Panc1 (cell line): Measurements from ENCODE around the gene GALNT14. TPM values are rescaled to one million over a fixed set of nuclear protein-coding genes. Genes with fewer than 3 reads are reported as not detected.

Source experiments
- ATAC-seq: fragments of 200-7000 bp; cut with Tn5 transposase; 2 replicates; pipeline ENCODE4 v1.9.1; 2020; ENCODE audit warnings: mild to moderate bottlenecking, moderate library complexity
- BruUV-seq: library from RNA; stranded (reverse); fragments of 400-500 nt; replicated peaks from 2 replicates; lab custom pipeline; 2021; lab: Mats Ljungman, UMichigan
- CTCF ChIA-PET: fragments of 300-600 bp; sonication (Branson Sonifier 250); formaldehyde crosslinking; loops from one replicate; lab custom pipeline; 2022; ENCODE audit warnings: antibody characterized with exemption; lab: Charles Lee
- POLR2A ChIA-PET: fragments of 300-600 bp; sonication (Branson Sonifier 250); formaldehyde crosslinking; loops from one replicate; lab custom pipeline; 2022; ENCODE audit warnings: antibody characterized with exemption; lab: Charles Lee
- DNase-seq: peaks from one replicate; pipeline ENCODE4 v3.0.0-alpha.2; 2010; ENCODE audit warnings: low read depth, low spot score
- H3K27ac ChIP-seq: 2 replicates; pipeline ENCODE4 v1.5.1; 2011; ENCODE audit warnings: mild to moderate bottlenecking, low read length, inconsistent platforms
- H3K27me3 ChIP-seq: fragments of 200-500 bp; sonication (Bioruptor generic); 2 replicates; pipeline ENCODE4 v1.6.0; 2014; ENCODE audit warnings: low read length, inconsistent platforms; ENCODE audit not compliant: control insufficient read depth, insufficient read depth
- H3K36me3 ChIP-seq: fragments of 200-500 bp; sonication (Bioruptor generic); 2 replicates; pipeline ENCODE4 v1.5.1; 2014; ENCODE audit warnings: inconsistent platforms, mild to moderate bottlenecking, low read length, moderate library complexity; ENCODE audit not compliant: control insufficient read depth, insufficient read depth
- H3K4me1 ChIP-seq: 2 replicates; pipeline ENCODE4 v1.5.1; 2011; ENCODE audit warnings: inconsistent platforms, mild to moderate bottlenecking, low read length, moderate library complexity; ENCODE audit not compliant: control insufficient read depth, insufficient read depth
- H3K4me3 ChIP-seq, 2 experiments: 2 replicates each; pipeline ENCODE4 v1.5.1; 2011 to 2012; ENCODE audit warnings: low read depth in 2 of 2, low read length in 2 of 2, mild to moderate bottlenecking in 2 of 2, inconsistent platforms in 1 of 2, moderate library complexity in 1 of 2
- H3K9me3 ChIP-seq: fragments of 200-500 bp; sonication (Bioruptor generic); 2 replicates; pipeline ENCODE4 v1.5.1; 2014; ENCODE audit warnings: low read depth, mild to moderate bottlenecking, inconsistent platforms, low read length, moderate library complexity; ENCODE audit not compliant: control insufficient read depth, insufficient read depth
- POLR2AphosphoS5 ChIP-seq: IDR thresholded peaks from 2 replicates; pipeline ENCODE4 v1.6.1; 2012; ENCODE audit warnings: mild to moderate bottlenecking, low read depth, low read length, moderate library complexity
- SIN3A ChIP-seq: IDR thresholded peaks from 2 replicates; pipeline ENCODE4 v1.6.1; 2012; ENCODE audit warnings: low read depth, mild to moderate bottlenecking, low read length, moderate library complexity, borderline replicate concordance; ENCODE audit not compliant: insufficient read depth
- TCF7L2 ChIP-seq: IDR thresholded peaks from 2 replicates; pipeline ENCODE4 v1.6.1; 2011; ENCODE audit warnings: mild to moderate bottlenecking, low read depth, low read length, inconsistent platforms
- in situ Hi-C: cut with HindIII; loops from 2 replicates; pipeline ENCODE4 v1.10.0; 2016; ENCODE audit warnings: low sequenced_read_pairs, low pct_unique_long_range_greater_than_20kb
- intact Hi-C: fragments of 100-400 bp; cut with micrococcal nuclease; formaldehyde crosslinking; loops from one replicate; pipeline ENCODE4 v1.10.0; 2022; ENCODE audit not compliant: unreplicated experiment
- total RNA-seq: library from RNA; stranded (reverse); gene quantifications from one replicate; pipeline ENCODE4 v1.2.1, GENCODE V29; 2021; ENCODE audit not compliant: unreplicated experiment
- TF ChIP-seq, protein P1 (sequence below), 2 experiments: IDR thresholded peaks; 2 replicates each; pipeline ENCODE4 v1.6.1; 2011 to 2012; ENCODE audit warnings: low read depth in 2 of 2, control low read depth in 1 of 2, low read length in 1 of 2, mild to moderate bottlenecking in 1 of 2, moderate library complexity in 1 of 2; ENCODE audit not compliant: insufficient read depth in 1 of 2
- TF ChIP-seq, protein P2 (sequence below): fragments of 450-650 bp; IDR thresholded peaks from 2 replicates; pipeline ENCODE4 v1.5.1; 2017; ENCODE audit warnings: mild to moderate bottlenecking

GALNT14 gene
- total RNA-seq, 1 experiment from 2014 or later, result 0.67 TPM

DNA sequence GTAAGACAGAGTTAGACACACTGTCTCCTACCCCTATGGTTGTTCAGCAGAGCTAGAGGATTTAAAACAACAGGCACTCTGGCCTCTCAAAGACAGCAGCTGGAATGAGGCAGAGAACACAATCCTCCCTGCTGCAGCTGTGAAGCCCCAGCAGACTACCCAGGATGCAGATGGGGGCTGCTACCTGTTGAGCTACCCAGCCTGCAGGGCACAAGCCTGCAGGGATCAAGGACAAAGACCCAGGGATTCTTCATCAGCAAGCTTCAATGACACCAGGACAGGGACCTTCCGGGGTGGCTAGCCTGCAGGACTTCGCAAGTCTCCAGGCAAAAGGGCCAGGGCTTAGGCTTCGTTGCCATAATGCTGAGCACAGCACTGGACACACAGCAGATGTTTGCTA, 27.2 kb downstream of the GALNT14 start:
- H3K4me3 ChIP-seq, result no peak overlapping the region
- intact Hi-C loops, result no loop called here
- in situ Hi-C loops, result no loop called here
- H3K4me1 ChIP-seq, result no peaks in the 10 kb centered on the region
- TF ChIP-seq TCF7L2 (no peak), SIN3A (no peak), POLR2AphosphoS5 (no peak)
- TF ChIP-seq, protein P1, sequence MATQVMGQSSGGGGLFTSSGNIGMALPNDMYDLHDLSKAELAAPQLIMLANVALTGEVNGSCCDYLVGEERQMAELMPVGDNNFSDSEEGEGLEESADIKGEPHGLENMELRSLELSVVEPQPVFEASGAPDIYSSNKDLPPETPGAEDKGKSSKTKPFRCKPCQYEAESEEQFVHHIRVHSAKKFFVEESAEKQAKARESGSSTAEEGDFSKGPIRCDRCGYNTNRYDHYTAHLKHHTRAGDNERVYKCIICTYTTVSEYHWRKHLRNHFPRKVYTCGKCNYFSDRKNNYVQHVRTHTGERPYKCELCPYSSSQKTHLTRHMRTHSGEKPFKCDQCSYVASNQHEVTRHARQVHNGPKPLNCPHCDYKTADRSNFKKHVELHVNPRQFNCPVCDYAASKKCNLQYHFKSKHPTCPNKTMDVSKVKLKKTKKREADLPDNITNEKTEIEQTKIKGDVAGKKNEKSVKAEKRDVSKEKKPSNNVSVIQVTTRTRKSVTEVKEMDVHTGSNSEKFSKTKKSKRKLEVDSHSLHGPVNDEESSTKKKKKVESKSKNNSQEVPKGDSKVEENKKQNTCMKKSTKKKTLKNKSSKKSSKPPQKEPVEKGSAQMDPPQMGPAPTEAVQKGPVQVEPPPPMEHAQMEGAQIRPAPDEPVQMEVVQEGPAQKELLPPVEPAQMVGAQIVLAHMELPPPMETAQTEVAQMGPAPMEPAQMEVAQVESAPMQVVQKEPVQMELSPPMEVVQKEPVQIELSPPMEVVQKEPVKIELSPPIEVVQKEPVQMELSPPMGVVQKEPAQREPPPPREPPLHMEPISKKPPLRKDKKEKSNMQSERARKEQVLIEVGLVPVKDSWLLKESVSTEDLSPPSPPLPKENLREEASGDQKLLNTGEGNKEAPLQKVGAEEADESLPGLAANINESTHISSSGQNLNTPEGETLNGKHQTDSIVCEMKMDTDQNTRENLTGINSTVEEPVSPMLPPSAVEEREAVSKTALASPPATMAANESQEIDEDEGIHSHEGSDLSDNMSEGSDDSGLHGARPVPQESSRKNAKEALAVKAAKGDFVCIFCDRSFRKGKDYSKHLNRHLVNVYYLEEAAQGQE (IDR thresholded peaks at IDR 0.05; ENCODE audit: insufficient read depth in 1 of 2, low read depth in 2 of 2, low read length in 1 of 2), result no peak
- TF ChIP-seq, protein P2, sequence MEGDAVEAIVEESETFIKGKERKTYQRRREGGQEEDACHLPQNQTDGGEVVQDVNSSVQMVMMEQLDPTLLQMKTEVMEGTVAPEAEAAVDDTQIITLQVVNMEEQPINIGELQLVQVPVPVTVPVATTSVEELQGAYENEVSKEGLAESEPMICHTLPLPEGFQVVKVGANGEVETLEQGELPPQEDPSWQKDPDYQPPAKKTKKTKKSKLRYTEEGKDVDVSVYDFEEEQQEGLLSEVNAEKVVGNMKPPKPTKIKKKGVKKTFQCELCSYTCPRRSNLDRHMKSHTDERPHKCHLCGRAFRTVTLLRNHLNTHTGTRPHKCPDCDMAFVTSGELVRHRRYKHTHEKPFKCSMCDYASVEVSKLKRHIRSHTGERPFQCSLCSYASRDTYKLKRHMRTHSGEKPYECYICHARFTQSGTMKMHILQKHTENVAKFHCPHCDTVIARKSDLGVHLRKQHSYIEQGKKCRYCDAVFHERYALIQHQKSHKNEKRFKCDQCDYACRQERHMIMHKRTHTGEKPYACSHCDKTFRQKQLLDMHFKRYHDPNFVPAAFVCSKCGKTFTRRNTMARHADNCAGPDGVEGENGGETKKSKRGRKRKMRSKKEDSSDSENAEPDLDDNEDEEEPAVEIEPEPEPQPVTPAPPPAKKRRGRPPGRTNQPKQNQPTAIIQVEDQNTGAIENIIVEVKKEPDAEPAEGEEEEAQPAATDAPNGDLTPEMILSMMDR, result no peak
- BruUV-seq, result no TSS peak
- no peaks in the 10 kb centered on the region for H3K27me3 ChIP-seq
- H3K36me3 ChIP-seq, result no peaks in the 10 kb centered on the region
- no peak for DNase-seq
- ChIA-PET POLR2A (no interaction called here), CTCF (no interaction called here)
- H3K9me3 ChIP-seq, result no peaks in the 10 kb centered on the region
- no peak for ATAC-seq
- H3K27ac ChIP-seq, result no peak overlapping the region

DNA sequence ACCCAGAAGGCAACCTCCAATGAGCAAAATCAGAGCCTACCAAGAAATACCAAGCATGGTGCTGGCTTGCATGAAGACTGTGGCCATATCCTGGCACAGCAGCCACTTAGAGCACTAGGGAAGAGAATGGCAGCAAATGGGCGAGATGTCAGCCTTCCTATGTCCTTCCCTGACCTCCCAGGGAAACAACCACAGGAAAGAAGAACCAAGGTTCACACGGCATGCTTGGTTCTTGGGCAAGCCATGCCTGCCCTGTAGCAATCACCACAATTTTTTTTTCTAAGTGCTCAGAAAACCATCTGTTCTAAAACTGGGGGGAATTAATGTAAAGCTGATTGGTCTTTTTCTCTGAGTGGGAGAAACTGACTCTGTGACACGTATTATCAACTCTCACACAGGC, 27.8 kb downstream of the GALNT14 start:
- in situ Hi-C loops, result no loop called here
- Histone ChIP-seq H3K27me3 (no peaks in the 10 kb centered on the region), H3K27ac (no peak overlapping the region), H3K36me3 (no peaks in the 10 kb centered on the region), H3K9me3 (no peaks in the 10 kb centered on the region), H3K4me1 (no peaks in the 10 kb centered on the region), H3K4me3 (no peak overlapping the region)
- ChIA-PET POLR2A (no interaction called here), CTCF (no interaction called here)
- BruUV-seq, result no TSS peak
- intact Hi-C loops, result no loop called here
- DNase-seq (no peak), ATAC-seq (no peak)
- TF ChIP-seq SIN3A (no peak), POLR2AphosphoS5 (no peak), TCF7L2 (no peak)
- TF ChIP-seq, protein P2, result no peak
- TF ChIP-seq, protein P1 (IDR thresholded peaks at IDR 0.05; ENCODE audit: insufficient read depth in 1 of 2, low read depth in 2 of 2, low read length in 1 of 2), result no peak
